LNCaP clone FGC (cell line): Measurements from ENCODE around the gene NOL9.

ENCODE experiments used
- DNase-seq: peaks from one replicate; pipeline ENCODE4 v3.0.0-alpha.2; 2011; ENCODE audit warnings: low read depth
- H3K4me3 ChIP-seq: 2 replicates; pipeline ENCODE4 v1.5.1; 2011; ENCODE audit warnings: mild to moderate bottlenecking, low read depth, low read length, control low read depth
- TF ChIP-seq, protein P1 (sequence below): IDR thresholded peaks from 2 replicates; pipeline ENCODE4 v1.5.1; 2012; ENCODE audit warnings: mild to moderate bottlenecking; ENCODE audit not compliant: control insufficient read depth, insufficient read depth; ENCODE audit errors: extremely low read depth

NOL9 gene

DNA sequence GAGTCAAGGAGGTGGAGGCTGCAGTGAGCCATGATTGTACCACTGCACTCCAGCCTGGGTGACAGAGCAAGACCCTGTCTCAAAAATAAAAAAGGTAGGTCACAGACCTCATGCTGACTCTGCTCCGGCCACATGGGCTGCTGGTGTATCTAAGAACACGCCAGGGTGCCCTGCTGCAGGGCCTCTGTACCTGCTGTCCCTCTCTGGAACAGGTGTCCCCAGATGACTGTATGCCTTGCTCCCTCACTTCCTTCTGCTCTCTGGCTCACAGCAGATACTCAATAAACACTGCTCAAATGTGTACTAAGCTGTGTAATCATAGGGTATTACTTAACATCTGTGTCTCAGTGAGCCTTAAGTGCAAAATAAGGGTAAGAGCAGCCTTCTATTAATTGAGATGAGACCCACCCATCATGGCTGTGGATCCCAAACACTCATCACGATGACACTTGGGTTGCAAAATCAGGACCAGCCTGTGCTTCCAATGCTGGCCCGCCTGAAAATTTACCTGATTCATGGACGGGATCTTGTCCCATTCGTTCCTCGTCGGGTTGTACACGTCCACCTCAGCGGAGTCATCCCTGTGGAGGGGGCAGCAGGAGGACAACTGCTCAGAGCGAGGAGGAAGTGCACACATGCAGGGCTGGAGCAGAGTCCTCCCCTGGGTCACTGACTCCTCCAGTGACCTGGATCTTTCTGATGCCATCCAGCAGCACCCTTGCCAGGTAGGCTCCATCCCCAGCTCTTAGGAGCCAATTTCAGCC, 40.8 kb upstream of the NOL9 start:
- H3K4me3 ChIP-seq, result no peak overlapping the region
- no peak for DNase-seq
- TF ChIP-seq, protein P1, sequence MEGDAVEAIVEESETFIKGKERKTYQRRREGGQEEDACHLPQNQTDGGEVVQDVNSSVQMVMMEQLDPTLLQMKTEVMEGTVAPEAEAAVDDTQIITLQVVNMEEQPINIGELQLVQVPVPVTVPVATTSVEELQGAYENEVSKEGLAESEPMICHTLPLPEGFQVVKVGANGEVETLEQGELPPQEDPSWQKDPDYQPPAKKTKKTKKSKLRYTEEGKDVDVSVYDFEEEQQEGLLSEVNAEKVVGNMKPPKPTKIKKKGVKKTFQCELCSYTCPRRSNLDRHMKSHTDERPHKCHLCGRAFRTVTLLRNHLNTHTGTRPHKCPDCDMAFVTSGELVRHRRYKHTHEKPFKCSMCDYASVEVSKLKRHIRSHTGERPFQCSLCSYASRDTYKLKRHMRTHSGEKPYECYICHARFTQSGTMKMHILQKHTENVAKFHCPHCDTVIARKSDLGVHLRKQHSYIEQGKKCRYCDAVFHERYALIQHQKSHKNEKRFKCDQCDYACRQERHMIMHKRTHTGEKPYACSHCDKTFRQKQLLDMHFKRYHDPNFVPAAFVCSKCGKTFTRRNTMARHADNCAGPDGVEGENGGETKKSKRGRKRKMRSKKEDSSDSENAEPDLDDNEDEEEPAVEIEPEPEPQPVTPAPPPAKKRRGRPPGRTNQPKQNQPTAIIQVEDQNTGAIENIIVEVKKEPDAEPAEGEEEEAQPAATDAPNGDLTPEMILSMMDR, result no peak

DNA sequence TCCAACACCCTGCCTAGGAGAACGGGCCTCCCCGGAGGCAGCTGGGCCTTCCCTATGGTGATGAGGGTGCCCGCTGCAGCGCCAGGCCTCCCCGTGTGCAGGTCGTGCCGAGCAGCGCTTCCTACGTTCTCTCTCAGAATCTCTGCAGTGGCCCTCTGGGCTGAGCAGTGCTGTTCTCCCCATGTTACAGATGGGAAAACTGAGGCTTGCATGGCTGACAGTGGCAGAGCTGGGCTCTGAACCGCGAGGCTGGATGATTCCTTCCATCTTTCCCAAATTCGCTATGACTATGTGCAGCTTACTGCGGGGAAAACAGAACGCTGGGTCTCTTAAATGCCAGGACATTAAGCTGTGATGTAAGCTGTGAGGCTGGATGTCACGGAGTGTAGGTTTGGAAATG, 39.5 kb upstream of the NOL9 start:
- no peak for DNase-seq
- no peak overlapping the region for H3K4me3 ChIP-seq
- TF ChIP-seq, protein P1, result no peak

DNA sequence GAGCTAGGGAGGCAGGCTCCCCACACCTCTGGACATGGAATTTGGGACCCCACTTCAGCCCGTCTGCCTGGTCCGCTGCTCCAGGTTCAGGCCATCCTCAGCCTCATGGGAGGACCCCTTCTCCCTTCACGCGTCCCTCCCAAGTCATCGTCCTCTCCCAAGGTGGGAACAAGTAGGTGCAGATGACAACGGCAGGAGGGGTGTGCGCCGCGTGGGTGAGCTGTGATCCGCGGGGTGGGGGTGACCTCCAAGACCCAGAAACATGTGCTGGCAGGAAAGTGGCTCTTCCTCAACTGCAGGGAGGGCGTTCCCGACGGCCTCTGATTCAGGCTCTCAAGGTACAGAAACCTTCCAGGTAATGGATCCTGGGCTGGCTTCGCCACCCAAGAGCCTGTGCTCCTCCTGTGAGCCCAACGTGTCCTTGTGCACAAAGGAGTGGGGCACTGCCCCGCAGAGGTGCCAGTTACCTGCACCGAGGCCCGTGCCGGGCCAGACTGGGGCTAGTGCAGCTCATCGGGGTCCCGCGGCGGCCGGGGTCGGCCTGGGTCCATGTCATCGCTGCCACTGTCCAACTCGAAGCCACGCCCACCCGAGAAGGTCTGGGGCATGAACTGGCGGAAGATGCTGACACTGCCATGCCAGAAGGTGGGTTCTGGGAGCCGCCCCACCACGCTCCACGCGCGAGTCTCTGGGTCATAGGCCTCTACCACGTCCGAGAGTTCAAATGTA, 38.7 kb upstream of the NOL9 start:
- no peak for DNase-seq
- no peak overlapping the region for H3K4me3 ChIP-seq
- TF ChIP-seq, protein P1, result no peak

DNA sequence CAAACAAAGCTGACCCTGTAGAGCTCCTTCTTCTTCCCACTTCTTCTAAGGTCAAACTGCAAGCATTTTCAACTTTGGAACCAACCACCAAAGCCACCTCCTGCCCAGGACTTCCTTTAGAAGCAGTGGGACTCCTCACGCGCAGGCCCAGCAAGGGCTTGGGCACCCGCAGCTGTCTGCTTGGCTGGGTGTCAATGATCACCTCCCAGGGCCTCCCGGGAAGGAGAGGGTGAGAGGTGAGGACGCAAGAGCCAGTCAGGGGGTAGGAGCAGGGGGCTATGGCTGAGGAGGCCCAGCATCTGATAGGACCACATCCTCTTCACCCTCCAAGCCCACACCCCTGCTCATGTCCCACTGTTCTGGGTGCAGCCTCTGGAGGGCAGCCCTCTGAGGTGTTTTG, 38.1 kb upstream of the NOL9 start:
- DNase-seq, result no peak
- H3K4me3 ChIP-seq, result no peak overlapping the region
- TF ChIP-seq, protein P1, result no peak

DNA sequence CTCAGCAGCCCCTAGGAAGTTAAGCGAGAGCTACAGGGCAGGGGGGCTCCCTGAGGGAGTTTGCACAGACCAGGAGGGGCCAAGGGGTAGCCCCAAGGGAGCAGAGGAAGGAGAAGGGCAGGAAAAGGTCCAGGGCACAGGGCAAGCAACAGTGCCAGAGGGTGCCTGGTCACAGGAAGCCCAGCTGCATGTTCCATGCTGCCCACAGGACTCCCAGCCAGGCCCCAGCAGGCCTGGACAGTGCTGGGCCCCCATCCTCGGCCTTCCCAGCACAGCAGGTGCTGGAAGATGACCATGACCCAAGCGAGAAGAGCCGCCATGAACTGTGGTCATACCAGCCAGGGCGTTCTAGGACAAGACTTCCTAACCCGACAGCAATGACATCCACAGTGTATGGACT, 37.3 kb upstream of the NOL9 start:
- no peak overlapping the region for H3K4me3 ChIP-seq
- TF ChIP-seq, protein P1, result no peak
- no peak for DNase-seq

GRCh38 chr1:6591222-6591621, 36.9 kb upstream of the NOL9 start:
- no peak overlapping the region for H3K4me3 ChIP-seq
- no peak for DNase-seq
- TF ChIP-seq, protein P1, result no peak
